Left cardiac atrium (tissue), 4 donors: ENCODE measurements around the gene KIAA0232. TPM values are rescaled to one million over a fixed set of nuclear protein-coding genes. Genes with fewer than 3 reads are reported as not detected.
A peak's percentile ranks its signal among the peaks of the same experiment; 100 is the strongest.

ENCODE experiments used
- ATAC-seq, 2 donors: fragments of 200-7000 bp; cut with Tn5 transposase; one replicate each; pipeline ENCODE4 v1.9.1; 2020; ENCODE audit warnings: mild to moderate bottlenecking in 2 of 2, moderate library complexity in 2 of 2
- DNase-seq: peaks from one replicate; pipeline ENCODE4 v3.0.0-alpha.2; 2020
- intact Hi-C, 2 donors: fragments of 100-400 bp; cut with DNase I; formaldehyde crosslinking; loops; one replicate each; pipeline versions ENCODE4 v1.14.1 to v1.15.1; 2022 to 2023
- total RNA-seq, 2 donors: library from RNA; stranded (reverse); fragmentation: NEBNext Ultra II Directional; extraction: Animal tissue kit (Norgen Biotek cat#: 25700); gene quantifications; one replicate each; pipeline ENCODE4 v1.2.1, GENCODE V29; 2021
- donor health status: DM: no; HTN: yes; CAD: no.
- donor health status: DM: no; HTN: yes; CAD: no; lungs with severe emphysema.
- donor health status: DM: yes; HTN: yes; CAD: no.
- donor health status: Dilated cardiomyopathy.

Gene KIAA0232
- total RNA-seq, 2 donors from 2014 or later, result 52.9 to 59.2 TPM

GRCh38 chr4:6918338-6918737, 135.8 kb downstream of the KIAA0232 start:
- no peak for DNase-seq
- intact Hi-C loops, result no loop called here
- ATAC-seq, result no peak

- ATAC-seq, result no peak
- DNase-seq, result no peak
- intact Hi-C loops, result no loop called here
These were observed 137.6 kb downstream of the KIAA0232 start for GRCh38 chr4:6920171-6920570.

GRCh38 chr4:6923507-6923906, 141.0 kb downstream of the KIAA0232 start:
- DNase-seq (no peak), ATAC-seq (no peak)

GRCh38 chr4:6924361-6924779, 141.8 kb downstream of the KIAA0232 start:
- intact Hi-C loops, result no loop called here
- DNase-seq (no peak), ATAC-seq (peak in 1 of 2 donors; percentile 82)

More at GRCh38 chr4:6923507-6923906, 141.0 kb downstream of the KIAA0232 start:
- intact Hi-C loops, result no loop called here

- intact Hi-C loops, result no loop called here
- ATAC-seq, result peak in 1 of 2 donors; percentile 58
- DNase-seq, result no peak
These were observed 142.9 kb downstream of the KIAA0232 start for GRCh38 chr4:6925357-6925836.

- intact Hi-C loops, result no loop called here
- DNase-seq (no peak), ATAC-seq (peak in 1 of 2 donors; percentile 40)
These were observed 143.6 kb downstream of the KIAA0232 start for GRCh38 chr4:6926081-6926480.

- ATAC-seq (peak; percentile 14 to 78), DNase-seq (peak; percentile 59)
- intact Hi-C loops, result no loop called here
These were observed 144.4 kb downstream of the KIAA0232 start for GRCh38 chr4:6926681-6927478.

- DNase-seq (no peak), ATAC-seq (no peak)
- intact Hi-C loops, result no loop called here
These were observed 145.6 kb downstream of the KIAA0232 start for GRCh38 chr4:6928081-6928480.

- ATAC-seq, result peak; percentile 17 to 60
- intact Hi-C loops, result no loop called here
- no peak for DNase-seq
These were observed 146.8 kb downstream of the KIAA0232 start for GRCh38 chr4:6929339-6929811.

- intact Hi-C loops, result no loop called here
- no peak for DNase-seq
- ATAC-seq, result peak in 1 of 2 donors; percentile 11
These were observed 147.4 kb downstream of the KIAA0232 start for GRCh38 chr4:6929812-6930464.

GRCh38 chr4:6932475-6932874, 149.9 kb downstream of the KIAA0232 start:
- intact Hi-C loops, result no loop called here
- DNase-seq (no peak), ATAC-seq (no peak)

- ATAC-seq, result no peak
- intact Hi-C loops, result no loop called here
- DNase-seq, result no peak
These were observed 150.4 kb downstream of the KIAA0232 start for GRCh38 chr4:6932918-6933317.

Other genes with a start within 250 kb of the KIAA0232 start
- 10 to 100 TPM; 20.5 to 25.6 TPM for gene MAN2B2, start 207.5 kb upstream of the KIAA0232 start, total RNA-seq
- 100 to 1,000 TPM; 234 to 277 TPM for gene MRFAP1, start 142.0 kb upstream of the KIAA0232 start, total RNA-seq
- gene S100P, start 88.8 kb upstream of the KIAA0232 start, total RNA-seq, result 1 to 10 TPM in 1 of 2 donors, under 1 TPM in 1; 0.38 to 1.9 TPM
- 10 to 100 TPM; 45.9 to 52.9 TPM for gene MRFAP1L1, start 72.9 kb upstream of the KIAA0232 start, total RNA-seq
- gene BLOC1S4, start 66.6 kb upstream of the KIAA0232 start, total RNA-seq, result 10 to 100 TPM in 1 of 2 donors, 1 to 10 TPM in 1; 7.4 to 10.6 TPM
- gene TBC1D14, start 127.1 kb downstream of the KIAA0232 start, total RNA-seq, result 10 to 100 TPM; 34.7 to 35.9 TPM